NK-92 (cell line): ENCODE measurements around the gene CALR3.
"Not testable (repeated sequence)": the region's sequence is repeated elsewhere in the genome, so short reads cannot be mapped to it uniquely, and the experiment has no call there.

ENCODE experiments used
- DNase-seq: peaks from one replicate; lab custom pipeline; 2025; ENCODE audit not compliant: unreplicated experiment; lab: John Stamatoyannopoulos, UW

Gene CALR3

GRCh38 chr19:16497042-16497441, 1.1 kb upstream of the CALR3 start:
- DNase-seq, result no peak

- no peak for DNase-seq
Measured at GRCh38 chr19:16496613-16496983, 631 bp upstream of the CALR3 start.

- DNase-seq, result not testable (repeated sequence)
Measured at GRCh38 chr19:16486476-16486875, 9.5 kb downstream of the CALR3 start.

- no peak for DNase-seq
Measured at GRCh38 chr19:16482745-16483144, 13.2 kb downstream of the CALR3 start.

- DNase-seq, result no peak
Measured at GRCh38 chr19:16477311-16477710, 18.7 kb downstream of the CALR3 start.

- no peak for DNase-seq
Measured at GRCh38 chr19:16476401-16476800, 19.6 kb downstream of the CALR3 start.

GRCh38 chr19:16473875-16474392, 22.0 kb downstream of the CALR3 start:
- DNase-seq, result no peak

- DNase-seq, result no peak
Measured at GRCh38 chr19:16472992-16473391, 23.0 kb downstream of the CALR3 start.

- DNase-seq, result not testable (repeated sequence)
Measured at GRCh38 chr19:16472559-16472899, 23.4 kb downstream of the CALR3 start.

- no peak for DNase-seq
Measured at GRCh38 chr19:16470911-16471811, 24.8 kb downstream of the CALR3 start.

- DNase-seq, result no peak
Measured at GRCh38 chr19:16470541-16470910, 25.4 kb downstream of the CALR3 start.

- no peak for DNase-seq
Measured at GRCh38 chr19:16467581-16467980, 28.4 kb downstream of the CALR3 start.

GRCh38 chr19:16466802-16467427, 29.1 kb downstream of the CALR3 start:
- DNase-seq, result not testable (repeated sequence)

- no peak for DNase-seq
Measured at GRCh38 chr19:16465239-16465638, 30.7 kb downstream of the CALR3 start.

GRCh38 chr19:16463991-16464575, 31.9 kb downstream of the CALR3 start:
- no peak for DNase-seq

GRCh38 chr19:16463341-16463990, 32.5 kb downstream of the CALR3 start:
- no peak for DNase-seq

GRCh38 chr19:16462757-16463250, 33.2 kb downstream of the CALR3 start:
- no peak for DNase-seq

GRCh38 chr19:16461630-16462051, 34.3 kb downstream of the CALR3 start:
- no peak for DNase-seq

- no peak for DNase-seq
Measured at GRCh38 chr19:16460454-16460853, 35.5 kb downstream of the CALR3 start.

GRCh38 chr19:16459680-16460079, 36.3 kb downstream of the CALR3 start:
- DNase-seq, result no peak
